ENCODE measurements around the gene PARL.

PARL gene

GRCh38 chr3:183914856-183915255, 30.2 kb upstream of the PARL start:
- no peak overlapping the region for H3K9ac ChIP-seq (ENCODE audit: low read depth, low read length)
- H3K27me3 ChIP-seq (ENCODE audit: control insufficient read depth, insufficient read depth, low read length), result no peaks in the 10 kb centered on the region

GRCh38 chr3:183913580-183913920, 28.9 kb upstream of the PARL start:
- H3K9ac ChIP-seq (ENCODE audit: low read depth, low read length), result no peak overlapping the region
- no peaks in the 10 kb centered on the region for H3K27me3 ChIP-seq (ENCODE audit: control insufficient read depth, insufficient read depth, low read length)

More at GRCh38 chr3:183914856-183915255, 30.2 kb upstream of the PARL start:
- Histone ChIP-seq H3K4me1 (ENCODE audit: control insufficient read depth, insufficient read depth, low read length) (no peaks in the 10 kb centered on the region), H3K36me3 (ENCODE audit: control insufficient read depth, insufficient read depth, low read length) (no peaks in the 10 kb centered on the region), H3K9me3 (ENCODE audit: control insufficient read depth, insufficient read depth, low read length) (no peaks in the 10 kb centered on the region), H3K4me3 (ENCODE audit: low read depth, low read length) (no peak overlapping the region)

GRCh38 chr3:183912895-183913579, 28.4 kb upstream of the PARL start:
- Histone ChIP-seq H3K4me3 (ENCODE audit: low read depth, low read length) (no peak overlapping the region), H3K36me3 (ENCODE audit: control insufficient read depth, insufficient read depth, low read length) (no peaks in the 10 kb centered on the region), H3K27me3 (ENCODE audit: control insufficient read depth, insufficient read depth, low read length) (no peaks in the 10 kb centered on the region), H3K9me3 (ENCODE audit: control insufficient read depth, insufficient read depth, low read length) (no peaks in the 10 kb centered on the region), H3K9ac (ENCODE audit: low read depth, low read length) (no peak overlapping the region), H3K4me1 (ENCODE audit: control insufficient read depth, insufficient read depth, low read length) (no peaks in the 10 kb centered on the region)

More at GRCh38 chr3:183913580-183913920, 28.9 kb upstream of the PARL start:
- H3K4me3 ChIP-seq (ENCODE audit: low read depth, low read length), result no peak overlapping the region
- no peaks in the 10 kb centered on the region for H3K36me3 ChIP-seq (ENCODE audit: control insufficient read depth, insufficient read depth, low read length)
- H3K4me1 ChIP-seq (ENCODE audit: control insufficient read depth, insufficient read depth, low read length), result no peaks in the 10 kb centered on the region
- no peaks in the 10 kb centered on the region for H3K9me3 ChIP-seq (ENCODE audit: control insufficient read depth, insufficient read depth, low read length)

GRCh38 chr3:183911763-183912506, 27.3 kb upstream of the PARL start:
- Histone ChIP-seq H3K4me1 (ENCODE audit: control insufficient read depth, insufficient read depth, low read length) (no peaks in the 10 kb centered on the region), H3K4me3 (ENCODE audit: low read depth, low read length) (no peak overlapping the region), H3K9me3 (ENCODE audit: control insufficient read depth, insufficient read depth, low read length) (no peaks in the 10 kb centered on the region), H3K36me3 (ENCODE audit: control insufficient read depth, insufficient read depth, low read length) (no peaks in the 10 kb centered on the region), H3K27me3 (ENCODE audit: control insufficient read depth, insufficient read depth, low read length) (no peaks in the 10 kb centered on the region), H3K9ac (ENCODE audit: low read depth, low read length) (no peak overlapping the region)

GRCh38 chr3:183911087-183911486, 26.4 kb upstream of the PARL start:
- no peaks in the 10 kb centered on the region for H3K9me3 ChIP-seq (ENCODE audit: control insufficient read depth, insufficient read depth, low read length)
- H3K36me3 ChIP-seq (ENCODE audit: control insufficient read depth, insufficient read depth, low read length), result no peaks in the 10 kb centered on the region
- no peaks in the 10 kb centered on the region for H3K27me3 ChIP-seq (ENCODE audit: control insufficient read depth, insufficient read depth, low read length)
- no peaks in the 10 kb centered on the region for H3K4me1 ChIP-seq (ENCODE audit: control insufficient read depth, insufficient read depth, low read length)
- H3K9ac ChIP-seq (ENCODE audit: low read depth, low read length), result no peak overlapping the region
- no peak overlapping the region for H3K4me3 ChIP-seq (ENCODE audit: low read depth, low read length)

- Histone ChIP-seq H3K4me1 (ENCODE audit: control insufficient read depth, insufficient read depth, low read length) (no peaks in the 10 kb centered on the region), H3K4me3 (ENCODE audit: low read depth, low read length) (no peak overlapping the region), H3K9me3 (ENCODE audit: control insufficient read depth, insufficient read depth, low read length) (no peaks in the 10 kb centered on the region), H3K36me3 (ENCODE audit: control insufficient read depth, insufficient read depth, low read length) (no peaks in the 10 kb centered on the region), H3K9ac (ENCODE audit: low read depth, low read length) (no peak overlapping the region), H3K27me3 (ENCODE audit: control insufficient read depth, insufficient read depth, low read length) (no peaks in the 10 kb centered on the region)
Observed at GRCh38 chr3:183909030-183909600, 24.4 kb upstream of the PARL start.

GRCh38 chr3:183907911-183908331, 23.2 kb upstream of the PARL start:
- Histone ChIP-seq H3K36me3 (ENCODE audit: control insufficient read depth, insufficient read depth, low read length) (no peaks in the 10 kb centered on the region), H3K9me3 (ENCODE audit: control insufficient read depth, insufficient read depth, low read length) (no peaks in the 10 kb centered on the region), H3K4me3 (ENCODE audit: low read depth, low read length) (no peak overlapping the region), H3K27me3 (ENCODE audit: control insufficient read depth, insufficient read depth, low read length) (no peaks in the 10 kb centered on the region), H3K4me1 (ENCODE audit: control insufficient read depth, insufficient read depth, low read length) (no peaks in the 10 kb centered on the region), H3K9ac (ENCODE audit: low read depth, low read length) (no peak overlapping the region)

GRCh38 chr3:183907176-183907575, 22.5 kb upstream of the PARL start:
- H3K36me3 ChIP-seq (ENCODE audit: control insufficient read depth, insufficient read depth, low read length), result no peaks in the 10 kb centered on the region
- H3K9ac ChIP-seq (ENCODE audit: low read depth, low read length), result no peak overlapping the region
- no peaks in the 10 kb centered on the region for H3K27me3 ChIP-seq (ENCODE audit: control insufficient read depth, insufficient read depth, low read length)
- H3K4me1 ChIP-seq (ENCODE audit: control insufficient read depth, insufficient read depth, low read length), result no peaks in the 10 kb centered on the region
- H3K4me3 ChIP-seq (ENCODE audit: low read depth, low read length), result no peak overlapping the region
- no peaks in the 10 kb centered on the region for H3K9me3 ChIP-seq (ENCODE audit: control insufficient read depth, insufficient read depth, low read length)

GRCh38 chr3:183906234-183906921, 21.7 kb upstream of the PARL start:
- H3K9ac ChIP-seq (ENCODE audit: low read depth, low read length), result peak overlapping the region; percentile 24
- H3K4me1 ChIP-seq (ENCODE audit: control insufficient read depth, insufficient read depth, low read length), result no peaks in the 10 kb centered on the region
- H3K9me3 ChIP-seq (ENCODE audit: control insufficient read depth, insufficient read depth, low read length), result no peaks in the 10 kb centered on the region
- no peaks in the 10 kb centered on the region for H3K27me3 ChIP-seq (ENCODE audit: control insufficient read depth, insufficient read depth, low read length)
- no peak overlapping the region for H3K4me3 ChIP-seq (ENCODE audit: low read depth, low read length)
- no peaks in the 10 kb centered on the region for H3K36me3 ChIP-seq (ENCODE audit: control insufficient read depth, insufficient read depth, low read length)

- no peak overlapping the region for H3K4me3 ChIP-seq (ENCODE audit: low read depth, low read length)
- H3K9me3 ChIP-seq (ENCODE audit: control insufficient read depth, insufficient read depth, low read length), result no peaks in the 10 kb centered on the region
- H3K27me3 ChIP-seq (ENCODE audit: control insufficient read depth, insufficient read depth, low read length), result no peaks in the 10 kb centered on the region
- H3K4me1 ChIP-seq (ENCODE audit: control insufficient read depth, insufficient read depth, low read length), result no peaks in the 10 kb centered on the region
- no peaks in the 10 kb centered on the region for H3K36me3 ChIP-seq (ENCODE audit: control insufficient read depth, insufficient read depth, low read length)
- H3K9ac ChIP-seq (ENCODE audit: low read depth, low read length), result no peak overlapping the region
Observed at GRCh38 chr3:183904833-183905780, 20.4 kb upstream of the PARL start.

- Histone ChIP-seq H3K9ac (ENCODE audit: low read depth, low read length) (no peak overlapping the region), H3K36me3 (ENCODE audit: control insufficient read depth, insufficient read depth, low read length) (no peaks in the 10 kb centered on the region), H3K4me1 (ENCODE audit: control insufficient read depth, insufficient read depth, low read length) (peaks cover 2% of the 10 kb centered on the region), H3K27me3 (ENCODE audit: control insufficient read depth, insufficient read depth, low read length) (no peaks in the 10 kb centered on the region), H3K4me3 (ENCODE audit: low read depth, low read length) (no peak overlapping the region), H3K9me3 (ENCODE audit: control insufficient read depth, insufficient read depth, low read length) (no peaks in the 10 kb centered on the region)
Observed at GRCh38 chr3:183898028-183898431, 13.3 kb upstream of the PARL start.
